Heart right ventricle (tissue), 16 donors: ENCODE data around the gene KIF1B. TPM values are rescaled to one million over a fixed set of nuclear protein-coding genes. Genes with fewer than 3 reads are reported as not detected.
"Not testable (repeated sequence)": the region's sequence is repeated elsewhere in the genome, so short reads cannot be mapped to it uniquely, and the experiment has no call there.

ENCODE experiments used
- ATAC-seq, 8 donors: fragments of 200-7000 bp; cut with Tn5 transposase; one replicate each; pipeline ENCODE4 v1.9.1; 2020; ENCODE audit warnings: mild to moderate bottlenecking in 8 of 8, moderate library complexity in 8 of 8, moderate number of reproducible peaks in 1 of 8
- DNase-seq, 2 donors: peaks; one replicate each; pipeline ENCODE4 v3.0.0-alpha.2; 2020
- H3K27ac ChIP-seq, 10 donors: fragments of 200-600 bp; sonication (generic) in 2 of 10; one replicate each; pipeline versions ENCODE4 v1.5.0 to v1.8.0; 2020 to 2022; ENCODE audit warnings: mild to moderate bottlenecking in 3 of 10
- H3K27me3 ChIP-seq, 7 donors: fragments of 200-600 bp; one replicate each; pipeline ENCODE4 v1.8.0; 2021 to 2022; ENCODE audit warnings: mild to moderate bottlenecking in 2 of 7
- H3K36me3 ChIP-seq, 9 donors: fragments of 200-600 bp; sonication (generic) in 1 of 9; one replicate each; pipeline versions ENCODE4 v1.5.0 to v1.8.0; 2020 to 2022; ENCODE audit warnings: mild to moderate bottlenecking in 2 of 9
- H3K4me1 ChIP-seq, 9 donors: fragments of 200-600 bp; sonication (generic) in 1 of 9; one replicate each; pipeline versions ENCODE4 v1.5.0 to v1.8.0; 2020 to 2022; ENCODE audit warnings: mild to moderate bottlenecking in 4 of 9
- H3K4me3 ChIP-seq, 10 donors: fragments of 200-600 bp; sonication (generic) in 2 of 10; one replicate each; pipeline versions ENCODE4 v1.5.0 to v1.8.0; 2020 to 2022; ENCODE audit warnings: mild to moderate bottlenecking in 7 of 10, moderate library complexity in 2 of 10
- H3K9me3 ChIP-seq, 11 donors: fragments of 200-600 bp in 10 of 11; sonication (generic) in 2 of 11; one replicate each; pipeline versions ENCODE4 v1.5.0 to v1.8.0; 2013 to 2022; ENCODE audit warnings: mild to moderate bottlenecking in 2 of 11, control low read depth in 1 of 11, moderate library complexity in 1 of 11
- CTCF ChIP-seq, 9 donors: fragments of 200-600 bp; sonication (generic) in 2 of 9; IDR thresholded peaks; one replicate each; pipeline versions ENCODE4 v1.5.0 to v1.8.0; 2021 to 2022; ENCODE audit warnings: antibody characterized with exemption in 9 of 9, mild to moderate bottlenecking in 5 of 9, moderate library complexity in 1 of 9
- WGBS, 2 donors: extraction: QIAGEN DNeasy Blood & Tissue Kit; methylation state at CpG; one replicate each; pipeline ENCODE4 v1.1.7; 2013; ENCODE audit warnings: inconsistent platforms in 1 of 2; 5-methylcytosine and 5-hydroxymethylcytosine counted together
- intact Hi-C, 10 donors: fragments of 100-400 bp; cut with DNase I; formaldehyde crosslinking; loops; one replicate each; pipeline versions ENCODE4 v1.11.1 to v1.14.2; 2022
- polyA plus RNA-seq, 2 donors: library from polyadenylated mRNA; stranded (reverse); fragments of 200-250 nt; gene quantifications; one replicate each; pipeline ENCODE4 v1.2.3, GENCODE V29; 2013
- total RNA-seq, 10 donors: library from RNA; stranded (reverse); fragmentation: NEBNext Ultra II Directional in 3 of 10; extraction: Animal tissue kit (Norgen Biotek cat#: 25700) in 3 of 10; gene quantifications; one replicate each; pipeline versions ENCODE4 v1.2.1 to v1.2.4, GENCODE V29; 2021 to 2023
- donor health status: Arrhythmogenic right ventricular cardiomyopathy.
- donor health status: ischemic (EF 13 %, LVEDD 7.1; RV severe dilation, severe dysfunction).
- donor health status: healthy with polysubstance abuse.
- donor health status: DM: no; HTN: yes; CAD: no.
- donor health status: DM: no; HTN: no; CAD: no.
- donor health status: ischemic (EF 25% LVEDD 6.9; RV normal size, moderate dysfunction).
- donor health status: ischemic (EF 25% LVEDD 5.7; RV mildly dilated, moderate dysfunction).
- donor health status: healthy.
- donor health status: DM: yes; HTN: yes; CAD: no.
- donor health status: Ischemic cardiomyopathy.
- donor health status: ischemic (EF 35%, LVEDD 5.7; RV mildly dilated, moderate dysfunction).
- donor health status: nonischemic (EF 11% LVEDD 7.7; RV severe dilation, severe dysfunction).
- donor health status: DM: yes; HTN: yes; CAD: no.
- donor health status: PGD.
- donor health status: ischemic (EF 29% LVEDD 5.4; RV normal size, mild dysfunction).
- donor health status: nonischemic (EF 23%, LVEDD 6.1; RV moderate dilation, normal function).

KIF1B gene
- total and polyA plus RNA-seq, 12 donors: 21.6 to 107 (median 87.5) TPM

DNA sequence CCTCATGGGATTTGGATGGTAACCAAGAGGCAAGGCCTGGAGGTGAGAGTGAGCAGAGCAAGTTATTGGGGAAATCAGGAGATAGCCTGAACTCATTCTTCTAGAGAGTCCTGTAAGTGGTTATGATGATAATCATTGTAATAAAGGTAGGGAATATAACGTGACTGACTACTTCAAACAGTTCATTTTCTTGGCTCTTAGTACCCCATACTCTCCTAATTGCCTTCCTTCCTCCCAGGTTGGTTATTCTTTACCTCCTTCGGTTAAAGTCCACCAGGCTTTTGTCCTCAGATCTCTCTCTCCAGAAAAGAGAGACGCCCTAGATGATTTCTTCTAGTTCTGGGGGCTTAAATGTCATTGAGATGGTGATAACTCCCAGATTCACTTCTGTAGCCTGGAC, 35.3 kb downstream of the KIF1B start:
- Histone ChIP-seq H3K4me3 (no peak overlapping the region), H3K27ac (no peak overlapping the region), H3K36me3 (peaks cover 0 to 8% (median 0%) of the 10 kb centered on the region in 9 donors), H3K9me3 (peaks cover 0 to 3% (median 0%) of the 10 kb centered on the region in 11 donors), H3K4me1 (peaks cover 0 to 59% (median 32%) of the 10 kb centered on the region in 9 donors), H3K27me3 (no peaks in the 10 kb centered on the region)
- no peak for TF ChIP-seq CTCF (IDR thresholded peaks at IDR 0.05)
- DNase-seq (no peak), ATAC-seq (no peak)
- intact Hi-C loops: loop anchor here in 2 of 10 donors (5.0 kb wide), 1 partner anchor 33 kb away; the partner anchor contains the start of gene KIF1B (in 2 of the 2)
- WGBS, 2 donors: 64 to 75% methylated on average over 3 of the region's 3 CpGs

GRCh38 chr1:10249808-10250457, 39.6 kb downstream of the KIF1B start:
- WGBS, 2 donors: 92 to 98% methylated on average over 12 of the region's 12 CpGs
- Histone ChIP-seq H3K4me1 (peaks cover 0 to 73% (median 41%) of the 10 kb centered on the region in 9 donors), H3K27me3 (no peaks in the 10 kb centered on the region), H3K4me3 (no peak overlapping the region), H3K36me3 (peaks cover 0 to 8% (median 0%) of the 10 kb centered on the region in 9 donors), H3K9me3 (peaks cover 0 to 3% (median 0%) of the 10 kb centered on the region in 11 donors), H3K27ac (no peak overlapping the region)
- TF ChIP-seq CTCF (IDR thresholded peaks at IDR 0.05): no peak
- intact Hi-C loops: loop anchor here in 5 of 10 donors (5.0 kb wide), 1 partner anchor 38 kb away; the partner anchor contains the start of gene KIF1B (in 5 of the 5)
- ATAC-seq (no peak), DNase-seq (no peak)

- no peak overlapping the region for H3K4me3 ChIP-seq
- intact Hi-C loops: loop anchor here in 3 of 10 donors (5.0 kb wide), 1 partner anchor 38 kb away; the partner anchor contains the start of gene KIF1B (in 3 of the 3)
- H3K36me3 ChIP-seq: peaks cover 0 to 8% (median 0%) of the 10 kb centered on the region in 9 donors
- 84 to 89% methylated on average over 7 of the region's 7 CpGs for WGBS, 2 donors
- H3K4me1 ChIP-seq: peaks cover 0 to 69% (median 41%) of the 10 kb centered on the region in 9 donors
- H3K9me3 ChIP-seq: peaks cover 0 to 3% (median 0%) of the 10 kb centered on the region in 11 donors
- DNase-seq (no peak), ATAC-seq (no peak)
- H3K27ac ChIP-seq: peak overlapping the region in 1 of 10 donors; percentile 58
- TF ChIP-seq CTCF (IDR thresholded peaks at IDR 0.05): no peak
- H3K27me3 ChIP-seq: no peaks in the 10 kb centered on the region
Measured at GRCh38 chr1:10250663-10251062, 40.3 kb downstream of the KIF1B start.

DNA sequence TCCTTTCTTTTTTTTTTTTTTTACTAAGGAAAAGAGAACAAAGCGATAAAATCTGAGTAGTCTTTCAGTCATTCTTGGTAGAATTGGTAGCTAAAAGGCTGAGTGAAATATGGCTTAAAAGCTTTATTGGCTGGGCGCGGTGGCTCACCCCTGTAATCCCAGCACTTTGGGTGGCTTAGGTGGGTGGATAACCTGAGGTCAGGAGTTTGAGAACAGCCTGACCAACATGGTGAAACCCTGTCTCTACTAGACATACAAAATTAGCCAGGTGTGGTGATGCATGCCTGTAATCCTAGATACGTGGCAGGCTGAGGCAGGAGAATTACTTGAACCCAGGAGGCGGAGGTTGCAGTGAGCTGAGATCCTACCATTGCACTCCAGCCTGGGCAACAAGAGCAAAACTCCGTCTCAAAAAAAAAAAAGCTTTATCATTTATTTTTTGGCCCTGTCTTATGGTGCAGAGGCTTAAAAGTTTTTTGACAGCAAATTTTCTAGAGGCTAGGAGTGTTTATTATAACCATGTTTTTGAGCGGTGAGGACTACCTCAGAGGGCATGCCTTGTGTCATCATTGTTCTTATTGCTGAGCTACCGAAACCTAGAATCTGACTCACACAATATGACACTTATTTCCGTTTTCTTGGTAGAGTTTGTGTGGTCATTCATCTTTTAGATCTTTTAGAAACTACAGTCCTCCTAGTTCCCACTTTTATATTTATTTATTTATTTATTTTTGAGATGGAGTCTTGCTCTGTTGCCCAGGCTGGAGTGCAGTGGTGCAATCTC, 41.1 kb downstream of the KIF1B start:
- ATAC-seq, H3K9me3 ChIP-seq, H3K36me3 ChIP-seq, DNase-seq, H3K27me3 ChIP-seq, H3K4me3 ChIP-seq: not testable (repeated sequence)
- peaks cover 0 to 62% (median 41%) of the 10 kb centered on the region in 9 donors for H3K4me1 ChIP-seq
- 86 to 88% methylated on average over 9 of the region's 9 CpGs for WGBS, 2 donors
- peak overlapping the region in 3 of 10 donors; percentile 38 to 74 (median 58) for H3K27ac ChIP-seq
- intact Hi-C loops: loop anchor here in 3 of 10 donors (5.0 kb wide), 1 partner anchor 39 kb away; the partner anchor contains the start of gene KIF1B (in 3 of the 3)
